Ammon's horn (tissue), 1 donor: ENCODE data around the gene FAM53B.
A peak's percentile ranks its signal among the peaks of the same experiment; 100 is the strongest.

Experiments
- DNase-seq: peaks from one replicate; pipeline ENCODE4 v3.0.0-alpha.2; 2016; ENCODE audit warnings: low spot score

The FAM53B gene

GRCh38 chr10:124645467-124646095 is 98.6 kb downstream of the FAM53B start:
- DNase-seq = no peak

DNA sequence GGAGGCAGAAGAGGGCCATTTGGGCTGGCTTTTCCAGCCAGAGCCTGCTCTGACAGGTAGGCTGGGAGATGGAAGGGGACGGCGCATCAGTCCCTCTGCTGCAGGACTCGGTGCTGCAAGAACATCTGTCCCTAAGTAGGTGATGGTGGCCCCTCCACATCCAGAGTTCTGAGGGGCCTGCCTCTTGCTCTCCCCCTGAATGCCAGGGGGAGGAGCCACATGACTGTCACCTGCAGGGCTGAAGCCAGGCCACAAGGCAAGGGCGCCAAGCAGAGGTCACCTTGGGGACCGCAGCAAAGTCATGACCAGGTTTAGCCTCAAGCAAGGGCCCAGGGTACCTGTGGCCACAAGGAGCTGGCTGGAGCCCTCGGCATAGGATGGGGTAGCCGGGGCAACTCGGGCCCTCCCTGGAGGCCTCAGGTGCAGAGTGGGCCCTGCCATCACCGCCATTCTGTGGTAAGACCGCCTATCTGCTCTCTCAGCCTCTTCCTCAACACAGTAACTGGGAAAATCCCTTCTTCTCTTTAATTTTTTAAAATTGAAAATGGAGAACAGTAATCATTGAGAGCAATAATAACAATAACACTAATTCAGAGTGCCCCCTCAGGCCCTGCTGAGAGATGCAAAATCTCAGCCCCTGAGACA is 99.3 kb downstream of the FAM53B start:
- no peak for DNase-seq

- DNase-seq = no peak
These were observed 99.9 kb downstream of the FAM53B start for GRCh38 chr10:124644236-124644635.

DNA sequence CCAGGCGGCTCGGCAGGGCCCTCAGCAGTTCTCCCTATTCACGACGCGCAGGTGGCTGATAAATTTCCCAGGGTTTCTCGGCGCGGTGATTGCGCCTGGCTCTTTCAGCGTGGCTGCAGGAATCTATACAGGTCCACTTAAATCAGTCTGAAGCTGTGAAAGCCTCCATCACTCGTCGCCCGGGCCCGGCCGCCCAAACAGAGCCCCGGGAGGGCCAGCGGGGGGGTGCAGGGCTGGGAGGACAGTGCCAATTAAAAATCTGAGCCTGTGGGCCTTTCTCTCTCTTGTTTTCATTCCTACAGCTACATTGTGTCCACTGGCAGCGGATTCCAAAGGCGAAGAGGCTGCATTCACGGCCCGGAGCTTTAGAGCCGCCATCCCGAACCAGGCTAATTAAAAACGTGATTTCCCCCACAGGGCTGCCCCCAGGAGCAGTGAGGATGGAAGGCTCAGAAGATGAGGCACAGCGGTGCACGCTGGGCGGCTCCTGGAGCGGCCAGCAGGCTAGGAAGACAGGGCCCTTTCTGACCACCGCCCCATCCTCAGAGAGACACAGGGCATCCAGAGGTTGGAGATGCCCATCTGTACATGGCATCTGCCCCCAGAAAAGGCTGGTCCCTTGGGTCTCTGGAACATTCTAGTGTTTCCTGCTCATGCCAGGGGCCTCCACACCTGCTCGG is 100.7 kb downstream of the FAM53B start:
- DNase-seq = no peak

GRCh38 chr10:124642088-124642710 is 102.0 kb downstream of the FAM53B start:
- DNase-seq = no peak

GRCh38 chr10:124641282-124642087 is 102.7 kb downstream of the FAM53B start:
- peak; percentile 65 for DNase-seq

DNA sequence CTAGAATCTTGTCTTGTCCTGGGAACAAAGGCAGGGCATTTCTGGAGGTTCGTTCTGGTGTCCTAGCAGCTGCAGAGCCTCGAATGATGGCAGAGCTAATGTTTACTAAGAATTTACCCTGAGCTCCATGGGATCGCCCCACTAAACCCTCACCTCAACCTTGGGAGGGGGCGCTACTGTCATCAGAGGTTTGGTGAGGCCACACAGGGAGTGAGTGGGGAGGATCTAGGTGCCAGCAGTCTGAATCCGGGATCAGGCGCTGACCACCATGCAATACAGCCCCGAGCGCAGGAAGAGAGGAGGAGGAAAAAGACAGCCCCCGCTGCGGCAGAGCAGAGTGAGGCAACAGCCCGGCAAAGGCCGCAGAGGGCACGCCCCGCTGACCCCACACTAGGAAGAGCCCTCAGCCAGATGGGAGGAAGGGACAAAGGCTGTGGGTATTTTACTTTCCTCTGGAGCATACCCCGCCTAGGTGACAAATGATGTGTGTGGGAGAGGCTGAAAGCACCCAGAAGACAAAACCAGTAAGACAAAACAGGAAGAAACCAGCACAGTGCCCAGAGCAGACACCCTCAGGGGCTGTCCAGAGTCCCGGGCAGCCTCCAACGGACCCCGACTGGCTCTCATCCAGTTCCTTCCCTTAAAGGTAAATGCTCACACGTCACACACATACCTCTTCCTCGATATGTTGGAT is 103.5 kb downstream of the FAM53B start:
- no peak for DNase-seq

DNA sequence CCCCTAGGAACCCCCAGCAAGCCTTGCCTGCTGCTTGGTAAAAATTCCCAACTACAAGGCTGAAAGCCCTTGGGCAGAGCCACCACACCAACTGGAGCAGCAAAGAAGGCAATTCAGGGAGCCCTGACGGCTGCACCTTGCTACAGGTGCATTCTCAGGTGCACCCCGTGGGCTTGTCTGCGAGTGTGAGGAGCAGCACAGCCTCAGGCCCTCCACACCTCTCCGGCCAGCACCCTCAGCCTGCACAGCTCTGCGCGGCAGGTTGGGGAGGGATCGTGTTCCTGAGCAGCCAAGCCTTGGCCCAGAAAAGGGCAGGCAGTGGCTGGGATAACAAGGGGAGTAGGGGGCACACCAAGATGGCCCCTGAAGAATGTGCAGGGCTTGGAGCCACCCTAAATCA is 104.1 kb downstream of the FAM53B start:
- no peak for DNase-seq

- no peak for DNase-seq
These were observed 104.5 kb downstream of the FAM53B start for GRCh38 chr10:124639646-124640045.

- DNase-seq = no peak
These were observed 105.0 kb downstream of the FAM53B start for GRCh38 chr10:124639206-124639605.

DNA sequence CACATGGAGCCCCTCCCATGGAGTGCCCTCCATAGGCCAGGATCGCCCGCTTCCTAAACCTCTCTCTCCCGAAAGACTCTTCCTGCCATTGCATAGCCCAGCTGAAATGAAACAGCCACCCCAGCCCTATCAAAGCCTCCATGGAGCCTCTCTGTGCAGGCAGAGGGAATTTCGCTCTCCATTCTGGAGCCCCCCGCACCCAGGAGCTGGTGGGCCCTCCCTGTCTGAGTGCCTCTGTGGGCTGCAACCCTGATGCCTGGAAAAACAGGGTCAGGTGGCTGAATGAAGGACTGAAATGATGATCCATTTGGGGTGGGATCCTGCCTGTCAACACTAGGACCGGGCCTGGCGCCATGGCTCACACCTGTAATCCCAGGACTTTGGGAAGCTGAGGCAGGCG is 106.4 kb downstream of the FAM53B start:
- DNase-seq = no peak

DNA sequence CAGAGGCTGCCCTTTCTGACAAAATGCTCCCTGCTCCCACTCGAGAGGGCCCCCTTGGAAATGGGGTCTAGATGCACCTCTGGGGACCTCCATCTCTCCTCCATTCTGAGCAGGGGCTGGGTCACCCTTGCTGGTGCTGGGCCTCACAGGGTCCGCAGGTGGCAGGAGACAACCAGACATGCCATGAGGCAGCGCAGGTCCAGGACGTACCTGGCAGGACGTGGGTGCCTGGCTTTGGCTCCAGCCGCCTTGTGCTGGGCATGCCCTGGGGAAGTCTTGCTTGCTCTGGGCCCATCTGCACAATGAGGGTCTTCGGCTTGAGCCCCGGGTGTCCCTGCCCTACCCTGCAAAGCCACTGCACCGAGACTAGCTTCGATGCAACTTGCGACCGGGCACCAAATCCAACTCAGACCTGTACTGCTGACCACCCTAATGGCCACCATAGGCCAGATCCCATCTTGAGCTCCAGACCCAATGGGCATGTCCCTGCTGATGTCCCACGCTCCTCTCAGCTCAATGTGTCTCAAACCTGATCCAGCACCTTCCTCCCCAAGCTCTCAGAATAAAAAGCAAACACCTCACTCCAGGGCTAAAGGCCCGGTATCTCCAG is 107.0 kb downstream of the FAM53B start:
- no peak for DNase-seq

GRCh38 chr10:124636271-124636995 is 107.7 kb downstream of the FAM53B start:
- no peak for DNase-seq

DNA sequence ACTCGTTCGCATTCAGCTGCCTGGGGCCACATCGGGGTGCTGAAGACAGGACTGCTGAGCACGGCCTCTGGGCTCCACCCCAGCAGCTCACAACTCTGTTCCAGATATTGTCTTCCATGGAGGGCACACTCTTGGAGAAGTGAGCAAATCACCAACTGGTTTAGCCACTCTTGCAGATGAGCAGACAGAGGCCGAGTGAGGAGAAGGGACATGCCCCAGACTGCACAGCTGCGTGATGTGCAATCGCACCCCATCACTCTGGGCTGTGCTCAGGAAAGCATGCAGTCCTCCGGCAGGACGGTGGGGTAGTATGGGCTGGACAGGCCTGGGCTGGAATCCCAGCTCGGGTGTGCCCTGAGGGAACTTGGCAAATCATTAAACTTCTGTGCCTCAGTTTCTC is 111.6 kb downstream of the FAM53B start:
- DNase-seq = no peak

DNA sequence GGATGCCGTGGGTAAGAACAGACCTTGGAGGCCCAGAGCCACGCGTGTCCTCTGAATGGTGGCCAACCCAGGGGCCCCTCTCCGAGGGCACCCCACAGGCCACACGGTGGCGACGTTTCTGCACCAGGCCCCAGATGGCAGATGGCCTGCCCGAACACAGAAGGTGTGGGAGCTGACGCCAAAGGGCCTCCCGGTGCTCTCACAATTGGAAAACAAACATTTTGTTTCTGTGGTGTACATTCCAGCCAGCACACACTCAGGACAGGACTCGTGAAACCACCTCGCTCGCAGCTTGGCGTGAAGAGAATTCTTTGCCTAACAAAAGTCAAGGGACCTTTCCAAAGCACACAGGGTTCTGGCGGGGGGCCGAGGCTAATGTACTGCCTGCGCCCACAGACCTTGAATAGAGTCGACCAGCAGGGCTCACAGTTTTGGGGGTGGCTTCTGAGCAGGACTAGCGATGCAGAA is 112.1 kb downstream of the FAM53B start:
- no peak for DNase-seq

DNA sequence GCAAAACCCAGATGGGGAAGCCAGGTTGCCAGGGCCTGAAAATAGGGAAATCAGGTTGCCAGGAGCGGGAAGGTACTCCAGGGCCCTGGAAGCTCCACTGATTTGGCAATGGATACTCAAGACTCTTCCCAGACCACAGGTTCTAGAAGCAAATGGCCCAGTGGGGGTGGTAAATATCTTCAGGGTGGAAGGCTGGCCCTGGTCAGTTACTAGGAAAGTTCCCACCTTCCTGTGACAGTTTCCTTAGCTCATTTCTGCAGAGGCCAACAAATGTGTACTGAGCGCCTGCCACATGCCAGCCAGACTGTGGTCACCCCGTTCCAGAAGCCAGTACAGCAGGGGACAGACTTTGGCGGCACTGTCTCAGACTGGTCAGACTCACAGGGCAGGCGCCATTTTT is 113.6 kb downstream of the FAM53B start:
- DNase-seq = no peak

DNA sequence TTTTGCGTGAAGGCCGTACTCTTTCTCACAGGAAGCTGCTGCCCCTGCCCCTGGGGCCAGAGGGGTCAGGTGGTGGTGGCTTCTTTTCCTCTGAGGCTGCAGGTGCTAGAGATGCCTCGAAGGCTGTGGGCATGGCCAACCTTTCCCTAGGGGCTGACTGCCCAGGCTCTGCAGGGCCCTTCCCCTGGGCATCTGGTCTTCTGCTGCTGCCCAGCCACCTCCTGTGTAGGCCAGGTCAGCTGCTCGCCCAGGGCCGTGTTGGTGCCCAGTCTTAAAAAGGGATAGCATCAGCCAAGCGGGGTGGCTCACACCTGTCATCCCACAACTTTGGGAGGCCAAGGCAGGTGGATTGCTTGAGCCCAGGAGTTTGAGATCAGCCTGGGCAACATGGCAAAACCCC is 114.3 kb downstream of the FAM53B start:
- DNase-seq = peak; percentile 61

- DNase-seq = peak; percentile 83
These were observed 114.8 kb downstream of the FAM53B start for GRCh38 chr10:124629415-124629814.

DNA sequence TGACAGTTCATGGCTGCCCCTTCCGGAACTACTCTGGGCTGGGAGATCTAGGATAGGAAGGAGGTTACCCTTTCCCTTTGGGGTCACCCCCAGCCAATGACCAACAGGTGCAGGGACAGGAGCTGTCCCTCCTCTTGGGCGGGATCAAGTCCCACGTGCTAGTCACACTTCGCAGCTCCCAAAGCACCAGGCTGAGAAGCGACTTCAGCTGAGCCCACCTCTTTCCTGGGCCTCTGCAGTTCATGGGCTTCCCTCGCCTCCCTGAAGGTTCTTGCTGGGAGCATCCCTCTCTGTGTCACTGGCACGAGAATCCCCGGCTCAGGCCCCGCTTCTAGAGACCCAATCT is 115.5 kb downstream of the FAM53B start:
- no peak for DNase-seq
